ENCODE results near the gene PCGF3. TPM values are rescaled to one million over a fixed set of nuclear protein-coding genes. Genes with fewer than 3 reads are reported as not detected.

PCGF3 gene
- total RNA-seq, 1 experiment from 2014 or later = 31.5 TPM

DNA sequence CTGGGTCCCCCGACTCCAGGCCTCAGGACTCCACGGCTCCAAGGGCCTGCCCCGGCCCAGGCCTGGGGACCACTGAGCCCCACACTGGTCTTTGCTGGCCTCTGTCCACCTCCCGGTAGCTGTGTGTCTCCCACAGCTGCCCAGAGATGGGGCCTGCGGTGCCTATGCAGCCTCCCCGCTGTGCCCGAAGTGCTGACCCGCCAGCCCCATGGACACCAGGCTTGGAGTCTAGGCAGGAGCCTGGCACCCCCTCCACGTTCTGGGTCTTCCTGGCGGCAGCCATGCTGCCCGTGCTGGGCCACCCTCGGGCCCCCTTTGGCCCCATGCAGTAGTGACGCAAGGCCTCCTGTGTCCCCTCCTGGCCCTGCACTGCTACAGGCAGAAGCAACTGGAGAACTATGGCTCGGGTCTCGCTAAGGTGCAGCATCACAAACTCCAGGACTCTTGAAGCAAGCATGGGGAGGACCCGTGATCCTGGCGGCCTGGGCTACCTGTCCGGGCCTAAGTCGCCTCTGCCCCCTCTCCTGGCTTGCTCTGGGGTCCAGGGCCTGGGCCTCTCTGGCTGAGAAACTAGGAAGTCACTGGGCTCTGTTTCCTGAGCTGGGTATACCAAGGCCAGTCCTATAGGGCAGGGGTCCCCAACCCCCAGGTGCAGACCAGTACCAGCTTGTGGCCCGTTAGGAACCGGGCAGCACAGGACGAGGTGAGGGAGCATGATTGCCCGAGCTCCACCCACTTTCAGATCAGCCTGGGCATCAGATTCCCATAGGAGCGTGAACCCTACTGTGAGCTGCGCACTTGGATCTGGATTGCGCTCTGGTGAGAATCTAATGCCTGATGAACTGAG lies 30.4 kb upstream of the PCGF3 start:
- POLR2A ChIA-PET (ENCODE audit: unreplicated experiment) = no interaction called here
- H3K27ac ChIP-seq (ENCODE audit: low read length) = peak overlapping the region; percentile 40; the same call in 1 of the 2 replicates
- peak overlapping the region; percentile 88 for H2AFZ ChIP-seq (ENCODE audit: low read length)
- DNase-seq (no peak), ATAC-seq (no peak)
- intact Hi-C loops (cut with micrococcal nuclease) = no loop called here
- H3K9me2 ChIP-seq (replicated peaks; ENCODE audit: low read length) = no peaks in the 10 kb centered on the region
- H3K27me3 ChIP-seq (ENCODE audit: low read length) = no peaks in the 10 kb centered on the region
- H3F3A ChIP-seq (ENCODE audit: low read length, unreplicated experiment) = no peaks in the 10 kb centered on the region
- TF ChIP-seq CTCF (conservative IDR thresholded peaks at IDR 0.05; ENCODE audit: low read depth, low read length) (no peak), EZH2phosphoT487 (IDR thresholded peaks at IDR 0.05; ENCODE audit: borderline replicate concordance, low read length) (no peak), EZH2 (IDR thresholded peaks at IDR 0.05; ENCODE audit: low read length, unreplicated experiment) (no peak)
- peaks cover 27% of the 10 kb centered on the region for H3K4me1 ChIP-seq (ENCODE audit: insufficient read depth, low read length)
- H3K4me3 ChIP-seq (ENCODE audit: low read length) = peak overlapping the region; percentile 96
- no peaks in the 10 kb centered on the region for H3K9me3 ChIP-seq (ENCODE audit: low read length)
- no peaks in the 10 kb centered on the region for H4K20me1 ChIP-seq (ENCODE audit: low read length)
- peaks cover 13% of the 10 kb centered on the region for H3K36me3 ChIP-seq (ENCODE audit: low read depth, low read length)
- peaks cover 20% of the 10 kb centered on the region for H3K79me2 ChIP-seq (ENCODE audit: low read length)
- TSS peak; percentile 35 for BruUV-seq (replicated peaks)
- H3K4me2 ChIP-seq (ENCODE audit: low read length) = peak overlapping the region; percentile 97
- H3K9ac ChIP-seq (ENCODE audit: low read length) = peak overlapping the region; percentile 99
- CTCF ChIA-PET = no interaction called here

DNA sequence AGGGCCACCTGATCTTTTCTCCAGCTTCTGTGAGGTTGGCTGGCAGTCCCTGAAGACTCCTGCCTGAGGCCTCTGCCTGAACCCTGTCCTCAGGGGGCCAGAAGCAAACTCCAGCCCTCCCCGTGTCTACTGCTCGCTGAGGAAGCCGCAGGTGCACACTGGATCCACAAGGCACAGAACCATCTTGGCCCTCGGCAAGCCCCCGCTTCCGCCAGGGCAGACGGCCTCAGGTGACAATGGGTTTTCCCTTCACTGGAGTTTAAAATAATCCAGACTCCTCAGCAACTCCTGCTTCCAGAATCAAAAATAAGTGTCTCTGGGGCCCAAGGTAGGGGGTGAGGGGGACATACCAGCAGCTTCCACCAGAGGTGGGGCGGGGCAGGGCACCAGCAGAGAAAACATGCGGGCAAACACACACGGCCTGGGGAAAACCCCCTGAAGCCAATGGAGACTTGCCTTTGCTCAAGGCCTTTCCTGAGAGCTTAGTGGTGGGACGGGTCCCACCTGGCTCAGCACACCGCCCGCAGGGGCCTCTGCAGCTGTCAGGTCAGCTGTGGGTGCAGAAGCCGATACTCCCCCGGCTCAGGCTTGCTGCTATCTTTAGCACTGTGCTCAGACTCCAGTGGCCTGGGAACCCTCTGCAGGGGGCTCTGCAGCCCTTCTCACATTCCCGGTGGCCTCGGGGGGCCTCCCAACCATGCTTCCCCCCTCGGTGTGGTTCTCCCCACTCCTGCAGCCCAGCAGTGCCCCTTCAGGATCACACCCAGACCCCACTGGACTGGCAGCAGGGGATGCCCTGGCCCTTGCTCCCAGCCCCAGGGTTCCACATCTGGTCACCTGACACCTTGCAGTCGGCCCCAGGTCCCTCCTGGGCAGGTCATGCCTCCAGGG lies 29.4 kb upstream of the PCGF3 start:
- Histone ChIP-seq H3F3A (ENCODE audit: low read length, unreplicated experiment) (no peaks in the 10 kb centered on the region), H3K9me3 (ENCODE audit: low read length) (no peaks in the 10 kb centered on the region), H2AFZ (ENCODE audit: low read length) (no peak overlapping the region), H3K4me3 (ENCODE audit: low read length) (no peak overlapping the region), H3K9ac (ENCODE audit: low read length) (no peak overlapping the region), H3K9me2 (replicated peaks; ENCODE audit: low read length) (no peaks in the 10 kb centered on the region), H3K36me3 (ENCODE audit: low read depth, low read length) (peaks cover 13% of the 10 kb centered on the region), H3K4me2 (ENCODE audit: low read length) (no peak overlapping the region), H4K20me1 (ENCODE audit: low read length) (no peaks in the 10 kb centered on the region), H3K27ac (ENCODE audit: low read length) (no peak overlapping the region), H3K79me2 (ENCODE audit: low read length) (peaks cover 20% of the 10 kb centered on the region), H3K27me3 (ENCODE audit: low read length) (no peaks in the 10 kb centered on the region), H3K4me1 (ENCODE audit: insufficient read depth, low read length) (peaks cover 33% of the 10 kb centered on the region)
- intact Hi-C loops (cut with micrococcal nuclease) = no loop called here
- no peak for ATAC-seq
- no TSS peak for BruUV-seq (replicated peaks)
- TF ChIP-seq EZH2 (IDR thresholded peaks at IDR 0.05; ENCODE audit: low read length, unreplicated experiment) (no peak), CTCF (conservative IDR thresholded peaks at IDR 0.05; ENCODE audit: low read depth, low read length) (no peak), EZH2phosphoT487 (IDR thresholded peaks at IDR 0.05; ENCODE audit: borderline replicate concordance, low read length) (no peak)
- no peak for DNase-seq
- ChIA-PET CTCF (no interaction called here), POLR2A (ENCODE audit: unreplicated experiment) (no interaction called here)
